Upper lobe of right lung (tissue), 1 donor: ENCODE data around the gene CTR9. TPM values are rescaled to one million over a fixed set of nuclear protein-coding genes. Genes with fewer than 3 reads are reported as not detected.
A peak's percentile ranks its signal among the peaks of the same experiment; 100 is the strongest.

ENCODE experiments used
- ATAC-seq: fragments of 200-7000 bp; cut with Tn5 transposase; one replicate; pipeline ENCODE4 v1.9.1; 2020; ENCODE audit warnings: mild to moderate bottlenecking, moderate library complexity
- DNase-seq: peaks from one replicate; pipeline ENCODE4 v3.0.0-alpha.2; 2020
- H3K27ac ChIP-seq: fragments of 200-600 bp; one replicate; pipeline ENCODE4 v1.8.0; 2022
- H3K27me3 ChIP-seq: fragments of 200-600 bp; one replicate; pipeline ENCODE4 v1.8.0; 2022; ENCODE audit warnings: mild to moderate bottlenecking
- H3K36me3 ChIP-seq: fragments of 200-600 bp; one replicate; pipeline ENCODE4 v1.8.0; 2022
- H3K4me1 ChIP-seq: fragments of 200-600 bp; one replicate; pipeline ENCODE4 v1.8.0; 2022
- H3K4me3 ChIP-seq: fragments of 200-600 bp; one replicate; pipeline ENCODE4 v1.8.0; 2022; ENCODE audit warnings: mild to moderate bottlenecking
- H3K9me3 ChIP-seq: fragments of 200-600 bp; one replicate; pipeline ENCODE4 v1.8.0; 2022
- intact Hi-C: fragments of 100-400 bp; cut with DNase I; formaldehyde crosslinking; loops from one replicate; pipeline ENCODE4 v1.11.0; 2022
- long read RNA-seq: library from polyadenylated mRNA; unstranded; transcript quantifications from one replicate; pipeline ENCODE4 v2.0.0, GENCODE V29; 2021
- total RNA-seq: library from RNA; stranded (reverse); fragmentation: NEBNext Ultra II Directional; extraction: Animal tissue kit (Norgen Biotek cat#: 25700); gene quantifications from one replicate; pipeline ENCODE4 v1.2.1, GENCODE V29; 2021
- TF ChIP-seq, protein P1 (sequence below): fragments of 200-600 bp; IDR thresholded peaks from one replicate; pipeline ENCODE4 v1.8.0; 2022; ENCODE audit warnings: antibody characterized with exemption
- donor health status: DM: no; HTN: yes; CAD: no; lungs with severe emphysema.

Gene CTR9
- total RNA-seq = 31.3 TPM
- long read RNA-seq, full-length matches to known transcripts = 52 of 63 reads
- long read RNA-seq, partial matches to known transcripts = 8 of 63 reads
- long read RNA-seq, other reads (novel, unspliced or antisense) = 3 of 63 reads

DNA sequence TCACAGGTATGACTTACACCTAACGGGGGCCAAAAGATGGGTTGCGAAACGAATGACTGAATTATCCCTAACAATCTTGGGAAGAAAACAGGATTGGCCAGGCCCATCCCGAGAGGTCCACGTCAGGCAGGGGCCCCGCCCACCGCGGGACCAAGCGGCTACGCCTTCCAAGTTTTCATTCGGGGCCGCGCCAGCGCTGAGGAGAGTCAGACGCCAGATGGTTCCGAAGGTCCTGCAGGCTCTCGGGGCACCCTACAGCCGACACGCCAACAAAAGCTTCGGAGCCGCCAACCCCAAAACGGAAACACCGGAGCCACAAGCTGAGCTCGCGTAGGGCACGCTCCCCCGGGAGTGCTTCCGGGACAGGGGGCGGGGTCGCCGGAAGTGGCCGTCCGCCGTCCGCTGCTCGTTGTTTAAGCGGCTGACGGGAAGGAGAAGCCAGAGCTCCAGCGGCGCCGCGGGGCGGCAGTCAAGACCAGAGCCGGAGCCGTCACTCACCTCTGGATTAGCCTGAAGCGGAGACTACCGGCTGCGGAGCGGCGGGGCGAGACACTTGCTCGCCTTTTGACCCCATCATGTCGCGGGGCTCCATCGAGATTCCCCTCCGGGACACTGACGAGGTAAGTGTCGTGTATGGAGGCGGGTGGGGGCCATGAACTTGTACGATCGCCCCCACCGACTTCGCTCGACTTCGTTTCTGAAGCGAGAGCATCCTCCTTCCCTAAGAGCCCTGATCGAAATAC lies at the start of gene CTR9:
TSS of gene CTR9 (plus strand) at position 409 of the 743 bp plus-strand sequence. CDS start at position 576, 167 bp downstream.
- H3K4me1 ChIP-seq = peaks cover 10% of the 10 kb centered on the region
- no peaks in the 10 kb centered on the region for H3K27me3 ChIP-seq
- peak within 1 kb of the TSS; percentile 71 for H3K4me3 ChIP-seq
- DNase-seq = peak; percentile 97
- H3K36me3 ChIP-seq = peaks cover 5% of the 10 kb centered on the region
- no peaks in the 10 kb centered on the region for H3K9me3 ChIP-seq
- TF ChIP-seq, protein P1, sequence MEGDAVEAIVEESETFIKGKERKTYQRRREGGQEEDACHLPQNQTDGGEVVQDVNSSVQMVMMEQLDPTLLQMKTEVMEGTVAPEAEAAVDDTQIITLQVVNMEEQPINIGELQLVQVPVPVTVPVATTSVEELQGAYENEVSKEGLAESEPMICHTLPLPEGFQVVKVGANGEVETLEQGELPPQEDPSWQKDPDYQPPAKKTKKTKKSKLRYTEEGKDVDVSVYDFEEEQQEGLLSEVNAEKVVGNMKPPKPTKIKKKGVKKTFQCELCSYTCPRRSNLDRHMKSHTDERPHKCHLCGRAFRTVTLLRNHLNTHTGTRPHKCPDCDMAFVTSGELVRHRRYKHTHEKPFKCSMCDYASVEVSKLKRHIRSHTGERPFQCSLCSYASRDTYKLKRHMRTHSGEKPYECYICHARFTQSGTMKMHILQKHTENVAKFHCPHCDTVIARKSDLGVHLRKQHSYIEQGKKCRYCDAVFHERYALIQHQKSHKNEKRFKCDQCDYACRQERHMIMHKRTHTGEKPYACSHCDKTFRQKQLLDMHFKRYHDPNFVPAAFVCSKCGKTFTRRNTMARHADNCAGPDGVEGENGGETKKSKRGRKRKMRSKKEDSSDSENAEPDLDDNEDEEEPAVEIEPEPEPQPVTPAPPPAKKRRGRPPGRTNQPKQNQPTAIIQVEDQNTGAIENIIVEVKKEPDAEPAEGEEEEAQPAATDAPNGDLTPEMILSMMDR = peak; percentile 25
- intact Hi-C loops = no loop called here
- H3K27ac ChIP-seq = peak within 1 kb of the TSS; percentile 89
- peak; percentile 99 for ATAC-seq

DNA sequence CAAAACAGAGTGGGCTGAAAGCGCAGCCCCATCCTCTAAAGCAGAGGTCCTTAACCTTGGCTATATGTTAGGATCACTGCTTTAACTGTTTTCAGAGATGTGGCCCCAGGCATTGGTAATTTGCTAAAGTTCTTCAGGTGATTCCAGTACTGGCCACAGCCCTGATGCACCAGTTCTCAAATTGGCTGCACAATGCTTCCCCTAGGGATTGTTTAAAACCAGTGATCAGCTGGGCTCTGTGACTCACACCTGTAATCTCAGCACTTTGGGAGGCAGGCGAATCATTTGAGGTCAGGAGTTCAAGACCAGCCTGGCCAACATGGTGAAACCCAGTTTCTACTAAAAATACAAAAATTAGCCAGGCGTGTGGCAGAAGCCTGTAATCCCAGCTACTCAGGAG lies 49.1 kb upstream of the CTR9 start:
- DNase-seq = no peak
- H3K4me1 ChIP-seq = no peaks in the 10 kb centered on the region
- H3K36me3 ChIP-seq = no peaks in the 10 kb centered on the region
- H3K27ac ChIP-seq = no peak overlapping the region
- no peak overlapping the region for H3K4me3 ChIP-seq
- intact Hi-C loops = no loop called here
- H3K9me3 ChIP-seq = no peaks in the 10 kb centered on the region
- TF ChIP-seq, protein P1 = no peak
- H3K27me3 ChIP-seq = no peaks in the 10 kb centered on the region
- no peak for ATAC-seq

DNA sequence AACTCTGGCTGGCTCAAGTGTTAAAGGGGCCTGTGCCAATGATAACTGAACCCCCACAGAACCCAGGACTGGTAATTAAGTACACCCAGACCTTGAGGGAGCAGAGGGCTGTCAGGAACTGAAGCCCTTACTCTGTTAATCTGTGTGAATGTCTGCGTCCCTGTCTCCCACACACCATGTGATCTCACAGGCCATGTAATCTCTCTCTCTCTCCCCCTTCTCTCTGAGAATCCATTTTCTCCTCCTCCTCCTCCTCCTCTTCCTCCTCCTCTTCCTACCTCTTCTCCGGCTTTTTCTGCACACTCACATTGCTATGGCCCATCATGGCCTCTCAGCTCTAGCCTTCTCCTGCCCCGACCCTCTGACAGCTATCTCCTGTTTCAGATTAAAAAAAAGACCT lies 42.9 kb upstream of the CTR9 start:
- DNase-seq (no peak), ATAC-seq (no peak)
- no peaks in the 10 kb centered on the region for H3K36me3 ChIP-seq
- H3K4me3 ChIP-seq = no peak overlapping the region
- H3K9me3 ChIP-seq = no peaks in the 10 kb centered on the region
- TF ChIP-seq, protein P1 = no peak
- H3K27me3 ChIP-seq = no peaks in the 10 kb centered on the region
- intact Hi-C loops = no loop called here
- no peak overlapping the region for H3K27ac ChIP-seq
- no peaks in the 10 kb centered on the region for H3K4me1 ChIP-seq

DNA sequence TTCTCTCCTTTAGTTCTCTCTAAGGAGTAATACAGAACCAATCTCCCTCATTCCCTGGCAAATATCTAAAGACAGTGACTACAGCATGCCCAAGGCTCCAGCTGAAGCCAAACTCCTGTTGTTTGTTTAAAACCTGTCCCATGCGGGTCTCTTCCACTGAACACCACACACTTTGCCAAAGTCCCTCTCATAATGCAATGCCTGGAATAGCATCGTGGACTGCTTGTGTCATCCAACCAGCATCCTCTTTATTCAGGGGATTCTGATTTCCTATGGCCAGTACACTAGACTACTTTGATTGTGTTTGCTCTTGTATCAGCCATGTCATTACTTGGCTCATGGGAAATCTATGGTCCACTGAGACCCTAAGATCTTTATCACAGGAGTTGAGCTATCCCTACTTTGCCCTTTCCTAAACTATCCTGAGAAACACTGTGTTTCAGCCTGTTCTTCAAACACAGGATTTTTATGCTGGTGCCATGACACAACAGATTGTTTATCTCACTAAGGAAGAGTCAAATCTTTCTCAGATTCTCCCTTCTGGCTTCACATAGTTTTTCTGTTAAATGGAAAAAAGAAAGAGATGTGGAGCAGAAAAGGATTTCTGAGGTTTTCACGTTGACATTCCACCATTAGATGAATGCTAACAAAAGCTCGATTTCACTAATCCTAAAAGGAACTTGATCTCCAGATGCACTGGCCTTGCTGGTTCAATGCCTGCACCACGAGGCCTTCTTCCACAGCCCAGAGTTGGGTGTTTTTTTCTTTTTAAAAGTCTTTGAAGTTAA lies 41.6 kb upstream of the CTR9 start:
- DNase-seq = no peak
- intact Hi-C loops = no loop called here
- no peaks in the 10 kb centered on the region for H3K36me3 ChIP-seq
- no peaks in the 10 kb centered on the region for H3K4me1 ChIP-seq
- H3K27ac ChIP-seq = no peak overlapping the region
- H3K4me3 ChIP-seq = no peak overlapping the region
- TF ChIP-seq, protein P1 = no peak
- H3K27me3 ChIP-seq = no peaks in the 10 kb centered on the region
- H3K9me3 ChIP-seq = no peaks in the 10 kb centered on the region
- no peak for ATAC-seq

DNA sequence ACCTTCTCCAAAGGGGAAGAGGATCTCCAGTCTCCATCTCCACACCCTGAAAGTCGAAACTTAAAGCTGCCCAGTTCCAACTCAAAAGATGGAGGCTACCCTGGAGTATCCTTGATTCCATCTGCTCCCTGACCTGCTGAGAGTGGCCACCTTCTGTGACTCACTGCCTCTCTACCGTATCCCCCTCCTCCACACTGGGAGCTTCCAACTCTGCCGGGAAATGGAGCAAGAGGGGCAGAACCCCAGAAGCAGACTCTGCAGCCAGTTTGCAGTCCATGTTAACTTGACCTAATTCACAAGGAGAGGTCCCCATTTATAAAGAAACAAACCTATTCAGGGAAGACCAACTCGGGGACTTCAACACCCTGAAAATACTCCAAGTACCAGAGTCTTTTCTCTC lies 35.5 kb upstream of the CTR9 start:
- H3K27me3 ChIP-seq = no peaks in the 10 kb centered on the region
- no peak overlapping the region for H3K27ac ChIP-seq
- no peak for DNase-seq
- no peak for ATAC-seq
- H3K4me3 ChIP-seq = no peak overlapping the region
- H3K9me3 ChIP-seq = no peaks in the 10 kb centered on the region
- no peaks in the 10 kb centered on the region for H3K36me3 ChIP-seq
- H3K4me1 ChIP-seq = no peaks in the 10 kb centered on the region
- TF ChIP-seq, protein P1 = no peak
- intact Hi-C loops = no loop called here
